Adipocyte (in vitro differentiated cells): ENCODE measurements around the gene MRPS12.

Experiments used
- DNase-seq: peaks from one replicate; pipeline ENCODE4 v3.0.0-alpha.2; 2015; ENCODE audit warnings: low read depth
- H3K27me3 ChIP-seq: replicated peaks from 2 replicates; pipeline ENCODE4 v1.7.0; 2013; ENCODE audit warnings: mild to moderate bottlenecking, low read length, moderate library complexity; ENCODE audit not compliant: control insufficient read depth, insufficient read depth
- H3K36me3 ChIP-seq: 2 replicates; pipeline ENCODE4 v1.7.0; 2013; ENCODE audit warnings: low read length, mild to moderate bottlenecking, moderate library complexity; ENCODE audit not compliant: control insufficient read depth, insufficient read depth, severe bottlenecking
- H3K4me1 ChIP-seq: 2 replicates; pipeline ENCODE4 v1.7.0; 2013; ENCODE audit warnings: mild to moderate bottlenecking, low read length, moderate library complexity; ENCODE audit not compliant: control insufficient read depth, insufficient read depth
- H3K4me3 ChIP-seq: 2 replicates; pipeline ENCODE4 v1.7.0; 2013; ENCODE audit warnings: mild to moderate bottlenecking, low read length, moderate library complexity
- H3K9ac ChIP-seq: 2 replicates; pipeline ENCODE4 v1.7.0; 2013; ENCODE audit warnings: mild to moderate bottlenecking, low read length, moderate library complexity
- H3K9me3 ChIP-seq: 2 replicates; pipeline ENCODE4 v1.7.0; 2013; ENCODE audit warnings: mild to moderate bottlenecking, low read length, moderate library complexity; ENCODE audit not compliant: control insufficient read depth

Gene MRPS12

GRCh38 chr19:38899447-38900201 lies 31.1 kb upstream of the MRPS12 start, which contains the start of the genes NFKBIB and SIRT2:
NFKBIB (plus strand) TSS chr19:38899969; CDS start chr19:38900033, 64 bp downstream.
SIRT2 (minus strand) TSS chr19:38899618; CDS start chr19:38899521, 97 bp downstream.
- Histone ChIP-seq H3K36me3 (no peaks in the 10 kb centered on the region), H3K27me3 (no peaks in the 10 kb centered on the region), H3K4me3 (peak within 1 kb of the TSS; percentile 98), H3K9me3 (no peaks in the 10 kb centered on the region), H3K4me1 (peaks cover 22% of the 10 kb centered on the region), H3K9ac (peak within 1 kb of the TSS; percentile 91)
- peak; percentile 100 for DNase-seq

GRCh38 chr19:38900202-38900629 lies 30.5 kb upstream of the MRPS12 start:
- no peaks in the 10 kb centered on the region for H3K36me3 ChIP-seq
- no peaks in the 10 kb centered on the region for H3K9me3 ChIP-seq
- peak overlapping the region; percentile 89 for H3K9ac ChIP-seq
- no peaks in the 10 kb centered on the region for H3K27me3 ChIP-seq
- no peak for DNase-seq
- peaks cover 22% of the 10 kb centered on the region for H3K4me1 ChIP-seq
- peak overlapping the region; percentile 98 for H3K4me3 ChIP-seq

GRCh38 chr19:38900743-38901190 lies 30.0 kb upstream of the MRPS12 start:
- H3K27me3 ChIP-seq, result no peaks in the 10 kb centered on the region

GRCh38 chr19:38901683-38902082 lies 29.1 kb upstream of the MRPS12 start:
- H3K27me3 ChIP-seq, result no peaks in the 10 kb centered on the region
- no peak overlapping the region for H3K9ac ChIP-seq
- H3K4me1 ChIP-seq, result peaks cover 22% of the 10 kb centered on the region
- no peak overlapping the region for H3K4me3 ChIP-seq
- no peaks in the 10 kb centered on the region for H3K9me3 ChIP-seq
- peaks cover 7% of the 10 kb centered on the region for H3K36me3 ChIP-seq
- DNase-seq, result no peak

More at GRCh38 chr19:38900743-38901190, 30.0 kb upstream of the MRPS12 start:
- Histone ChIP-seq H3K9me3 (no peaks in the 10 kb centered on the region), H3K4me1 (peaks cover 22% of the 10 kb centered on the region), H3K9ac (peak overlapping the region; percentile 89), H3K36me3 (peaks cover 5% of the 10 kb centered on the region), H3K4me3 (peak overlapping the region; percentile 98)
- peak; percentile 36 for DNase-seq

GRCh38 chr19:38904581-38905539 lies 25.9 kb upstream of the MRPS12 start:
- Histone ChIP-seq H3K9me3 (no peaks in the 10 kb centered on the region), H3K9ac (no peak overlapping the region), H3K4me1 (peaks cover 11% of the 10 kb centered on the region), H3K27me3 (no peaks in the 10 kb centered on the region), H3K4me3 (no peak overlapping the region), H3K36me3 (peaks cover 24% of the 10 kb centered on the region)
- DNase-seq, result no peak

- Histone ChIP-seq H3K9ac (no peak overlapping the region), H3K27me3 (no peaks in the 10 kb centered on the region), H3K4me3 (no peak overlapping the region), H3K36me3 (peaks cover 24% of the 10 kb centered on the region), H3K9me3 (no peaks in the 10 kb centered on the region), H3K4me1 (peaks cover 6% of the 10 kb centered on the region)
- no peak for DNase-seq
These were observed 25.1 kb upstream of the MRPS12 start for GRCh38 chr19:38905620-38906019.

- Histone ChIP-seq H3K9ac (no peak overlapping the region), H3K36me3 (peaks cover 24% of the 10 kb centered on the region), H3K4me1 (no peaks in the 10 kb centered on the region), H3K9me3 (no peaks in the 10 kb centered on the region), H3K27me3 (peaks cover 2% of the 10 kb centered on the region), H3K4me3 (no peak overlapping the region)
- no peak for DNase-seq
These were observed 23.5 kb upstream of the MRPS12 start for GRCh38 chr19:38907227-38907626.

- peaks cover 5% of the 10 kb centered on the region for H3K27me3 ChIP-seq
- no peaks in the 10 kb centered on the region for H3K9me3 ChIP-seq
- no peaks in the 10 kb centered on the region for H3K4me1 ChIP-seq
- no peak overlapping the region for H3K9ac ChIP-seq
- H3K4me3 ChIP-seq, result no peak overlapping the region
- no peak for DNase-seq
- H3K36me3 ChIP-seq, result peaks cover 24% of the 10 kb centered on the region
These were observed 23.1 kb upstream of the MRPS12 start for GRCh38 chr19:38907670-38908069.

- peaks cover 24% of the 10 kb centered on the region for H3K36me3 ChIP-seq
- peaks cover 5% of the 10 kb centered on the region for H3K27me3 ChIP-seq
- no peak overlapping the region for H3K9ac ChIP-seq
- H3K4me3 ChIP-seq, result no peak overlapping the region
- no peaks in the 10 kb centered on the region for H3K9me3 ChIP-seq
- DNase-seq, result no peak
- no peaks in the 10 kb centered on the region for H3K4me1 ChIP-seq
These were observed 21.8 kb upstream of the MRPS12 start for GRCh38 chr19:38908911-38909310.

- Histone ChIP-seq H3K27me3 (peaks cover 5% of the 10 kb centered on the region), H3K4me1 (no peaks in the 10 kb centered on the region), H3K9me3 (no peaks in the 10 kb centered on the region), H3K9ac (no peak overlapping the region), H3K4me3 (no peak overlapping the region), H3K36me3 (peaks cover 22% of the 10 kb centered on the region)
- no peak for DNase-seq
These were observed 20.3 kb upstream of the MRPS12 start for GRCh38 chr19:38910488-38910887.
